H1 (cell line): ENCODE measurements around the gene ACTBL2. TPM values are rescaled to one million over a fixed set of nuclear protein-coding genes. Genes with fewer than 3 reads are reported as not detected.

Experiments
- CTCF ChIA-PET: fragments of 300-600 bp; sonication (Branson Sonifier 250); formaldehyde crosslinking; loops from one replicate; lab custom pipeline; 2021; ENCODE audit not compliant: partially characterized antibody; lab: Charles Lee
- POLR2A ChIA-PET: fragments of 300-600 bp; sonication (Branson Sonifier 250); formaldehyde crosslinking; loops from one replicate; lab custom pipeline; 2021; ENCODE audit warnings: inconsistent platforms; ENCODE audit not compliant: partially characterized antibody; lab: Charles Lee
- DNase-seq, 2 experiments: peaks; one replicate each; pipeline versions ENCODE4 v3.0.0 to v3.0.0-alpha.2; 2010 to 2022; ENCODE audit warnings: low spot score in 2 of 2, low read depth in 1 of 2, mixed read lengths in 1 of 2
- FAIRE-seq: peaks from 2 replicates; lab custom pipeline; 2011; peaks lifted over from hg19 to GRCh38; lab: Jason Lieb, UNC
- H2AFZ ChIP-seq: 2 replicates; pipeline ENCODE4 v1.8.1; 2012; ENCODE audit warnings: low read length, inconsistent platforms
- H2AK5ac ChIP-seq: 2 replicates; pipeline ENCODE4 v1.6.1; 2013; ENCODE audit warnings: low read depth, low read length
- H2BK120ac ChIP-seq: replicated peaks from 2 replicates; pipeline ENCODE3; 2013; ENCODE audit warnings: low read depth, low read length, inconsistent platforms
- H2BK12ac ChIP-seq: 2 replicates; pipeline ENCODE4 v1.6.1; 2013; ENCODE audit warnings: low read depth, low read length
- H2BK15ac ChIP-seq: 2 replicates; pipeline ENCODE4 v1.6.1; 2013; ENCODE audit warnings: low read length
- H2BK20ac ChIP-seq: 2 replicates; pipeline ENCODE4 v1.6.1; 2013; ENCODE audit warnings: low read length
- H2BK5ac ChIP-seq: 2 replicates; pipeline ENCODE4 v1.6.1; 2013; ENCODE audit warnings: low read depth, low read length
- H3K14ac ChIP-seq: 2 replicates; pipeline ENCODE4 v1.6.1; 2013; ENCODE audit warnings: inconsistent platforms; ENCODE audit not compliant: insufficient read length
- H3K18ac ChIP-seq: 2 replicates; pipeline ENCODE4 v1.6.1; 2013; ENCODE audit warnings: low read length; ENCODE audit errors: extremely low read depth
- H3K23ac ChIP-seq: 2 replicates; pipeline ENCODE4 v1.6.1; 2013; ENCODE audit warnings: inconsistent platforms; ENCODE audit not compliant: insufficient read length
- H3K23me2 ChIP-seq: 2 replicates; pipeline ENCODE4 v1.6.1; 2013; ENCODE audit warnings: low read depth, low read length
- H3K27ac ChIP-seq: 2 replicates; pipeline ENCODE4 v1.6.1; 2011; ENCODE audit warnings: low read depth, low read length, inconsistent platforms
- H3K27me3 ChIP-seq, 4 experiments: replicated peaks in 1 of 4; 1 replicate in 1 of 4; 2 replicates in 3 of 4; pipeline versions ENCODE4 v1.6.1 to v1.8.1; 2011 to 2013; ENCODE audit warnings: low read length in 3 of 4, mild to moderate bottlenecking in 3 of 4, inconsistent platforms in 2 of 4, mixed read lengths in 2 of 4, moderate library complexity in 1 of 4; ENCODE audit not compliant: control insufficient read depth in 3 of 4, insufficient read depth in 3 of 4; ENCODE audit errors: extremely low read depth in 1 of 4
- H3K36me3 ChIP-seq, 4 experiments: 2 replicates each; pipeline versions ENCODE4 v1.6.1 to v1.8.1; 2011 to 2013; ENCODE audit warnings: mild to moderate bottlenecking in 4 of 4, low read length in 3 of 4, moderate library complexity in 2 of 4, control low read depth in 1 of 4, inconsistent platforms in 1 of 4; ENCODE audit not compliant: insufficient read depth in 4 of 4, control insufficient read depth in 2 of 4
- H3K4ac ChIP-seq: replicated peaks from 2 replicates; pipeline ENCODE3; 2013; ENCODE audit warnings: low read length, low read depth, mixed read lengths, inconsistent platforms; ENCODE audit not compliant: insufficient read length
- H3K4me1 ChIP-seq, 4 experiments: replicated peaks in 1 of 4; 1 replicate in 1 of 4; 2 replicates in 3 of 4; pipeline versions ENCODE4 v1.6.1 to v1.8.1; 2011 to 2013; ENCODE audit warnings: low read length in 3 of 4, inconsistent platforms in 2 of 4, mixed read lengths in 1 of 4; ENCODE audit not compliant: insufficient read depth in 4 of 4, control insufficient read depth in 3 of 4
- H3K4me2 ChIP-seq, 2 experiments: 2 replicates each; pipeline versions ENCODE4 v1.6.1 to v1.8.1; 2011 to 2013; ENCODE audit warnings: low read depth in 2 of 2, low read length in 2 of 2, control low read depth in 1 of 2, inconsistent platforms in 1 of 2, mild to moderate bottlenecking in 1 of 2; ENCODE audit not compliant: insufficient read depth in 1 of 2
- H3K4me3 ChIP-seq, 4 experiments: fragments of 200-600, 300-600 bp in 1 of 4; sonication (generic), shearing (Covaris generic), sonication (Bioruptor Twin) in 1 of 4; 2 replicates each; pipeline versions ENCODE4 v1.5.1 to v1.8.1; 2011 to 2016; ENCODE audit warnings: low read length in 4 of 4, low read depth in 3 of 4, control low read depth in 2 of 4, inconsistent platforms in 2 of 4, mild to moderate bottlenecking in 2 of 4, mixed read lengths in 1 of 4, moderate library complexity in 1 of 4; ENCODE audit not compliant: insufficient read depth in 2 of 4; ENCODE audit errors: extremely low read depth in 1 of 4
- H3K56ac ChIP-seq: replicated peaks from 2 replicates; pipeline ENCODE3; 2013; ENCODE audit warnings: low read depth, mild to moderate bottlenecking, mixed read lengths, low read length, inconsistent platforms; ENCODE audit not compliant: insufficient read length
- H3K79me1 ChIP-seq: 2 replicates; pipeline ENCODE4 v1.6.1; 2013; ENCODE audit warnings: low read depth, low read length, control low read depth
- H3K79me2 ChIP-seq, 2 experiments: 2 replicates each; pipeline versions ENCODE4 v1.6.1 to v1.8.1; 2012 to 2013; ENCODE audit warnings: low read length in 2 of 2, mild to moderate bottlenecking in 2 of 2, inconsistent platforms in 1 of 2; ENCODE audit not compliant: insufficient read depth in 2 of 2, control insufficient read depth in 1 of 2
- H3K9ac ChIP-seq, 4 experiments: replicated peaks in 1 of 4; 1 replicate in 1 of 4; 2 replicates in 3 of 4; pipeline versions ENCODE4 v1.6.1 to v1.8.1; 2011 to 2013; ENCODE audit warnings: low read depth in 3 of 4, low read length in 3 of 4, control low read depth in 2 of 4, mild to moderate bottlenecking in 2 of 4, moderate library complexity in 2 of 4, inconsistent platforms in 1 of 4; ENCODE audit errors: extremely low read depth in 1 of 4
- H3K9me3 ChIP-seq, 2 experiments: 2 replicates each; pipeline versions ENCODE4 v1.6.1 to v1.8.1; 2012 to 2013; ENCODE audit warnings: mild to moderate bottlenecking in 2 of 2, moderate library complexity in 2 of 2, control low read depth in 1 of 2, inconsistent platforms in 1 of 2, low read depth in 1 of 2, low read length in 1 of 2, mixed read lengths in 1 of 2; ENCODE audit not compliant: insufficient read depth in 2 of 2
- H4K20me1 ChIP-seq, 2 experiments: replicated peaks in 1 of 2; 2 replicates each; pipeline versions ENCODE3 to v1.8.1; 2011 to 2013; ENCODE audit warnings: inconsistent platforms in 2 of 2, low read length in 2 of 2, mild to moderate bottlenecking in 1 of 2; ENCODE audit not compliant: insufficient read depth in 2 of 2, control insufficient read depth in 1 of 2
- H4K5ac ChIP-seq: 2 replicates; pipeline ENCODE4 v1.6.1; 2013; ENCODE audit warnings: low read length, low read depth, mixed read lengths, inconsistent platforms; ENCODE audit not compliant: insufficient read length
- H4K8ac ChIP-seq: 2 replicates; pipeline ENCODE4 v1.8.0; 2013; ENCODE audit warnings: mild to moderate bottlenecking, moderate library complexity, low read length, inconsistent platforms; ENCODE audit not compliant: insufficient read depth; ENCODE audit errors: extremely low read depth
- H4K91ac ChIP-seq: replicated peaks from 2 replicates; pipeline ENCODE3; 2013; ENCODE audit warnings: low read length, mixed read lengths, inconsistent platforms; ENCODE audit not compliant: insufficient read length
- BACH1 ChIP-seq: IDR thresholded peaks from 2 replicates; pipeline ENCODE4 v1.6.1; 2012; ENCODE audit warnings: low read length, improper control_type of control experiment
- BCL11A ChIP-seq, 2 experiments: IDR thresholded peaks; one replicate each; pipeline ENCODE4 v1.6.1; 2011; ENCODE audit warnings: low read depth in 2 of 2, low read length in 2 of 2, mild to moderate bottlenecking in 2 of 2
- BRCA1 ChIP-seq: IDR thresholded peaks from 2 replicates; pipeline ENCODE4 v1.6.1; 2012; ENCODE audit warnings: low read depth, low read length, improper control_type of control experiment
- EZH2 ChIP-seq: fragments of 200-600 bp; sonication (generic); IDR thresholded peaks from 2 replicates; pipeline ENCODE4 v1.7.1; 2012; ENCODE audit warnings: low read depth, mild to moderate bottlenecking, moderate library complexity, low read length, inconsistent platforms; ENCODE audit not compliant: severe bottlenecking
- FOSL1 ChIP-seq: IDR thresholded peaks from 2 replicates; pipeline ENCODE4 v1.6.1; 2011; ENCODE audit warnings: mild to moderate bottlenecking, low read depth, low read length, moderate library complexity; ENCODE audit not compliant: insufficient read depth
- GTF2F1 ChIP-seq: IDR thresholded peaks from 2 replicates; pipeline ENCODE4 v1.6.1; 2012; ENCODE audit warnings: low read depth, low read length, improper control_type of control experiment, borderline replicate concordance
- MAFK ChIP-seq: IDR thresholded peaks from 2 replicates; pipeline ENCODE4 v1.6.1; 2012; ENCODE audit warnings: low read depth, mild to moderate bottlenecking, improper control_type of control experiment, low read length
- RAD21 ChIP-seq, 2 experiments: IDR thresholded peaks in 1 of 2; conservative IDR thresholded peaks in 1 of 2; 2 replicates each; pipeline ENCODE4 v1.6.1; 2011; ENCODE audit warnings: low read depth in 2 of 2, low read length in 2 of 2, improper control_type of control experiment in 1 of 2, inconsistent platforms in 1 of 2, mild to moderate bottlenecking in 1 of 2, moderate library complexity in 1 of 2
- SIX5 ChIP-seq: IDR thresholded peaks from 2 replicates; pipeline ENCODE4 v1.6.1; 2011; ENCODE audit warnings: mild to moderate bottlenecking, low read depth, low read length
- SUZ12 ChIP-seq: fragments of 200-600 bp; sonication (generic); IDR thresholded peaks from 2 replicates; pipeline ENCODE4 v1.6.1; 2012; ENCODE audit warnings: mild to moderate bottlenecking, inconsistent platforms, low read length, moderate library complexity, mixed read lengths
- TAF1 ChIP-seq: IDR thresholded peaks from 2 replicates; pipeline ENCODE4 v1.6.1; 2011; ENCODE audit warnings: mild to moderate bottlenecking, low read depth, low read length
- WGBS, 2 experiments: shearing (Covaris generic) in 1 of 2; methylation state at CpG; one replicate each; pipeline versions ENCODE4 v1.1.6 to v1.1.7; 2013 to 2015; ENCODE audit warnings: low lambda C conversion rate in 2 of 2, mixed read lengths in 2 of 2, inconsistent platforms in 1 of 2, low coverage in 1 of 2, missing lambda C conversion rate in 1 of 2; ENCODE audit not compliant: insufficient replicate concordance in 2 of 2, insufficient coverage in 1 of 2, insufficient read length in 1 of 2; ENCODE audit errors: extremely low coverage in 1 of 2, missing lambda C conversion rate in 1 of 2; 5-methylcytosine and 5-hydroxymethylcytosine counted together
- polyA plus RNA-seq, 7 experiments: library from polyadenylated mRNA; depleted of rRNA in 3 of 7; stranded (reverse) in 5 of 7; unstranded in 2 of 7; fragments of >200 nt in 5 of 7; fragments of 200-250 nt in 2 of 7; gene quantifications; 1 replicate in 5 of 7; 2 replicates in 1 of 7; 4 replicates in 1 of 7; pipeline versions ENCODE4 v1.2.1 to v1.2.3, GENCODE V29; 2011 to 2013; ENCODE audit warnings: missing spikeins in 2 of 7, mixed read lengths in 2 of 7
- total RNA-seq: library from RNA; stranded (reverse); fragmentation: NEBNext Ultra II Directional; extraction: Animal tissue kit (Norgen Biotek cat#: 25700); gene quantifications from 2 replicates; pipeline ENCODE4 v1.2.1, GENCODE V29; 2021

Gene ACTBL2
- total and polyA plus RNA-seq, 2 of the 8 experiments (the other 6 are each of a cell fraction or from before 2014, with no cell fraction given): not detected

GRCh38 chr5:57468481-57469163 is 14.0 kb downstream of the ACTBL2 start:
- Histone ChIP-seq H3K27ac (no peak overlapping the region), H2BK120ac (no peak overlapping the region), H3K36me3 (no peaks in the 10 kb centered on the region), H3K4me1 (no peaks in the 10 kb centered on the region), H4K8ac (no peak overlapping the region), H3K4me3 (no peak overlapping the region), H3K27me3 (no peaks in the 10 kb centered on the region), H4K5ac (no peak overlapping the region), H2BK12ac (no peak overlapping the region), H2BK5ac (no peak overlapping the region), H3K79me2 (no peaks in the 10 kb centered on the region), H2BK20ac (no peak overlapping the region), H3K14ac (no peak overlapping the region), H4K91ac (no peak overlapping the region), H3K23ac (no peak overlapping the region), H3K18ac (no peak overlapping the region), H3K9ac (no peak overlapping the region), H4K20me1 (no peaks in the 10 kb centered on the region), H2AK5ac (no peak overlapping the region), H3K56ac (no peak overlapping the region), H3K23me2 (no peaks in the 10 kb centered on the region), H3K79me1 (no peaks in the 10 kb centered on the region), H2AFZ (no peak overlapping the region), H3K4me2 (no peak overlapping the region), H3K4ac (no peak overlapping the region), H3K9me3 (no peaks in the 10 kb centered on the region), H2BK15ac (no peak overlapping the region)
- ChIA-PET CTCF (interaction anchor here (1.0 to 1.4 kb wide), 4 partner anchors 13 to 130 kb away, joined by 3 to 5 read pairs (median 4); no protein-coding TSS in a partner anchor), POLR2A (no interaction called here)
- no peak for DNase-seq
- no peak for FAIRE-seq
- WGBS, 2 experiments: 85% methylated on average over 5 of the region's 5 CpGs; no CpG with 5 or more reads in 1 of the 2 experiments
- no peak for TF ChIP-seq SIX5
- TF ChIP-seq BRCA1: no peak
- TF ChIP-seq RAD21 (IDR thresholded peaks at IDR 0.05 in 1 of 2, conservative IDR thresholded peaks at IDR 0.05 in 1 of 2; ENCODE audit: low read depth in 2 of 2, low read length in 2 of 2): no peak
- TF ChIP-seq FOSL1: no peak
- TF ChIP-seq BCL11A (IDR thresholded peaks at IDR 0.05; ENCODE audit: low read depth in 2 of 2, low read length in 2 of 2): no peak
- no peak for TF ChIP-seq MAFK
- no peak for TF ChIP-seq BACH1
- TF ChIP-seq GTF2F1: no peak
- TF ChIP-seq SUZ12: no peak
- no peak for TF ChIP-seq TAF1
- no peak for TF ChIP-seq EZH2
